Stimulated activated CD8-positive, alpha-beta memory T cell treated with anti-CD3 and anti-CD28 coated beads, Interleukin-4, amount 100 ng/mL, for 48 hours (primary cell): ENCODE data around the gene MYO18A.
"Not testable (repeated sequence)": the region's sequence is repeated elsewhere in the genome, so short reads cannot be mapped to it uniquely, and the experiment has no call there.

ENCODE experiments used
- DNase-seq: peaks from one replicate; pipeline ENCODE4 v3.0.0-alpha.2; 2020

The MYO18A gene

GRCh38 chr17:29147228-29147627 is 33.0 kb downstream of the MYO18A start:
- DNase-seq = not testable (repeated sequence)

- DNase-seq = no peak
Observed at GRCh38 chr17:29146369-29146972, 33.7 kb downstream of the MYO18A start.

- peak; percentile 73 for DNase-seq
Observed at GRCh38 chr17:29145289-29146073, 34.7 kb downstream of the MYO18A start.

- no peak for DNase-seq
Observed at GRCh38 chr17:29143894-29144293, 36.3 kb downstream of the MYO18A start.

GRCh38 chr17:29141514-29141876 is 38.7 kb downstream of the MYO18A start:
- DNase-seq = no peak

- peak; percentile 65 for DNase-seq
Observed at GRCh38 chr17:29140631-29141513, 39.3 kb downstream of the MYO18A start.

GRCh38 chr17:29140051-29140621 is 40.1 kb downstream of the MYO18A start:
- peak; percentile 89 for DNase-seq

- DNase-seq = peak; percentile 67
Observed at GRCh38 chr17:29138971-29139691, 41.1 kb downstream of the MYO18A start.

- DNase-seq = peak; percentile 76
Observed at GRCh38 chr17:29138184-29138955, 41.8 kb downstream of the MYO18A start.

GRCh38 chr17:29136998-29137730 is 43.0 kb downstream of the MYO18A start:
- peak; percentile 61 for DNase-seq

GRCh38 chr17:29135464-29135863 is 44.7 kb downstream of the MYO18A start:
- DNase-seq = no peak

- no peak for DNase-seq
Observed at GRCh38 chr17:29133121-29133713, 47.0 kb downstream of the MYO18A start.

GRCh38 chr17:29131814-29132682 is 48.1 kb downstream of the MYO18A start:
- DNase-seq = peak; percentile 40

GRCh38 chr17:29129731-29130130 is 50.5 kb downstream of the MYO18A start:
- no peak for DNase-seq

- no peak for DNase-seq
Observed at GRCh38 chr17:29127840-29128239, 52.4 kb downstream of the MYO18A start.

- no peak for DNase-seq
Observed at GRCh38 chr17:29126268-29126930, 53.8 kb downstream of the MYO18A start.

GRCh38 chr17:29125651-29126050 is 54.5 kb downstream of the MYO18A start:
- no peak for DNase-seq

- DNase-seq = no peak
Observed at GRCh38 chr17:29124925-29125273, 55.3 kb downstream of the MYO18A start.
